Cardiac septum (tissue), 1 donor: ENCODE results near the gene CTTN. TPM values are rescaled to one million over a fixed set of nuclear protein-coding genes. Genes with fewer than 3 reads are reported as not detected.
A peak's percentile ranks its signal among the peaks of the same experiment; 100 is the strongest.
"Not testable (repeated sequence)": the region's sequence is repeated elsewhere in the genome, so short reads cannot be mapped to it uniquely, and the experiment has no call there.

ENCODE experiments used
- DNase-seq: peaks from one replicate; pipeline ENCODE4 v3.0.0-alpha.2; 2020; ENCODE audit warnings: low spot score
- intact Hi-C: fragments of 100-400 bp; cut with DNase I; formaldehyde crosslinking; loops from one replicate; pipeline ENCODE4 v1.14.0; 2022
- total RNA-seq: library from RNA; stranded (reverse); fragmentation: NEBNext Ultra II Directional; extraction: Animal tissue kit (Norgen Biotek cat#: 25700); gene quantifications from one replicate; pipeline ENCODE4 v1.2.1, GENCODE V29; 2021
- donor health status: DM: no; HTN: no; CAD: no.

CTTN gene
- total RNA-seq, 1 donor from 2014 or later = 171 TPM

DNA sequence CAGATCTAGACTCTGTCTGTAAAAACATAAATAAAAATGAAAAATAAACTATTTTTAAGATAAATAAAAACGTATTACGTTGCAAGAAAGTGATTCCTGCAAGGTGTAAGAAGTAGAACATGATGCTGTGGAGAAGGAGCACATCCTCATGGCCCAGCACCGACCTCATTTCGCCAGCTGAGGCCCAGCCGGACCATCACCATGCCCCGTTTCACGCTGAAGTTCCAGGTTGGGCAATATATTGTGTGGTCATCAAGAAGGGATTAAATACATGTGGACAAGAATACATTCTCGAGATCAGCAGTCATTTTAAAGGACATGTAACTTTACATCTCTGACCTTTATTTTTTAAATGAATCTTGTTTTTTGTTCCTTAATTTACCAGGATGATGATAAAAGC, 20.7 kb upstream of the CTTN start:
- intact Hi-C loops = no loop called here
- DNase-seq = no peak

DNA sequence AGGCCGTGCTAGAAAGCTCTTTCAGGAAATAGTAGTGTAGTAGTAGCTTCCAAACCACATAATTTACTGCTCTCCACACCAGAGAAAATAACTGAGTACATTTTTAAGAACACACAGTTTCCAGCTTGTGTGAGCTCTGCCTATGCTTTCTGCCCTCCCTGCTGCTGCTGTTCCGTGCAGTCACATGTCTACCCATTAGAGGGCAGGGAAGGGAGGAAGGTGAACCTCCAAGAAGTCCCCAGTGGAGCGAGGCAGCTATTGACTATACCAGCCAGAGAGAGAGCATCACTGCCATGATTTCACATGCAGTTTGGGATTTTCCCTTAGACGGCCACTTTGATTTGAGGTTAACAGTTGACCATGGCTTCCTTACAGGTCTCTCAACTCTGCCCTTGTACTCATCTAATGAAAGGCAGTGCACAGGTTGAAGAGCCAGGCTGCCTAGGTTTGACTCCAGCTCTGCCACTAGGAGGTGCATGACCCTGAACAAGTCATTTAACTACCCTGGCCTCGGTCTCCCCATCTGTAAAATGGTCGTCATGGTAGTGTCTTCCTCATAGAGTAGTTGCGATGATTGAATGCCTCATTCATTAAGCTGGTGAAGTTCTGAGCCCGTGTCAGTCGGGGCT, 19.7 kb upstream of the CTTN start:
- no peak for DNase-seq
- intact Hi-C loops = no loop called here

GRCh38 chr11:70381350-70381749, 17.0 kb upstream of the CTTN start:
- intact Hi-C loops = no loop called here

DNA sequence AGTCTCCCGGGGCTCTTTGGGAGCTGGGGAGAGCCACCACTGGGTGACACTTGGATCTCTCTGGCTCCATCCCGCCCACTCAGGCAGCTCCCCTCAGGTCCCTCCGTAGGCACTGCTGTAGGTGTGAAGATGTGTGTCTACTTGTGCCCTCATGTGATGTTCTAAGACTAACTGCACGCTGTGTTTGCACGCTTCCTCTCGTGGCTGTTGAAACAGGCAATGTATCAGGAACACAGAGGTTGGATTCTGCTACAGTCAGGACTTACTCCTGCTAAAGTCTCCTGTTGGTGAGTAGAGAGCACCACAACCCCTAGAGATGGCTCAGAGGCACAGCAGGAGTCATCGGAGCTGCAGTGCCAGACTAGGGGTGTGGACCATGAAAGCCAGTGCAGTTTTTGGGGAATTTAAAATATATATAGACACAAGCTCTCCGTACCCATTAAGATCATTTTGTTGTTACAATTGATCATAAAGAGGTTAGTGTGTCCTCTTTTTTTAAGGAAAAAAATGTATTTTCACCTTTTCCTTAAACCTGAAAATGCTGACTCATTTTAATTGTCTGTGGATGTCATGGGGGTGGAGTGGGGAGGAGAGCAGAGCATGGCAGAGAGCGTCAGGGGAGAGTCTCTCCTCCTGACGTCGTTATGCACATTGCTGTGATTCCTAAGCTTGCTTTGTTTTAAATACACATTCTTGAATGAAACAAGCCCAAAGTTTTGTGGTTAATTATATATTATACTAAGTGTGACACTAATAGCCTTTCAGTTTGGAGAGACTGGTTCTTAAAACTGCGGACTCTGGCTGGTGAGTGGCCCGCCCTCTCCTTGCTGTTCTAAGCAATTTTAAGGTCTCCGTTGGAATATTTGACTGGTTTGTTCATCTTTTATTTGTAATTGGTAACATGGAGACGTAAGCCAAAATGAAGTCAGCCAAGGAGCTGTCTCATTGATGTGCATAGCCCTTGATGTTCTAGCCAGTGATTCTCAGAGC, 16.2 kb upstream of the CTTN start:
- intact Hi-C loops = no loop called here
- DNase-seq = no peak

More at GRCh38 chr11:70381350-70381749, 17.0 kb upstream of the CTTN start:
- no peak for DNase-seq

DNA sequence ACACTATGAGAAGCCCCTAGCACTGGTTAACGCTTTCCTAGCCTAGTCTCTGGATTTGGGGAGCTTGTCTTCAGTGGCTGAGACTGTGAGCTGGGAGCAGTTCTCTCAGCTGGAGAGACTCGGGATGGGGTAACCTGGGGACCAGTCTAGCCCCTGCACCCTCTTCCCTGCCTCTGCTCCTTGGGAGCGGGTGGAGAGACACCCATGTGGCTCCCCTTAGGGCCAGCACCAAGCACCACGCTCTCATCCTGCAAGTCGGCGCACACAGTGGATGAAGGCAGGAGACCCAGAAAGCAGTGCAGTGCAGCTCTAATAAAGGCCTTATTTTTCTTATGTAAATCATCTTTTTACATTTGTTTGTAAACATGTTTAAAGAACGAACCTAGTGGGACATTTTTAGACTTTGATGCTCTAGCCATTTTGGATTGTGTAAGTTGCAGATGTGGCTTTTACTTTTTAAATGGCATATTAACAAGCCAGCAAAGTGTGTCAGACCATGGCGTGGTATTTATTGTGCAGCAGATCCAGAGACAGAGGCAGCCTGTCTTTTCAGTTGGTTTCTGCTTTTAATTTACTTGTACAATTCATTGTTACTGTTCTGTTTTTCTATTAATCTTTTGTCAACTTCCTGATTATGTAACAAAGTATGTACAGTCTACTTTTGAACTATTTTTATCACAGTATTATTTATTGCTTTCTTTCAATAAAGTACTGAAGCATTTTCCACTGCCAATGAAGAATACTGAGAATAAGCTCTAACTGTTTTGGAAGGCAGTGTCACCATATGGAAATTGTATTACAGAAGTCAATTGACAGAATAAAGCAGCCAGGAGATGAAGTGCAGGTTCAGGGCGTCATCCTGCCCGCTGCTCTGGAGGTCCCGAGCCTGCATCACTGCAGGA, 14.4 kb upstream of the CTTN start:
- intact Hi-C loops = no loop called here
- no peak for DNase-seq

DNA sequence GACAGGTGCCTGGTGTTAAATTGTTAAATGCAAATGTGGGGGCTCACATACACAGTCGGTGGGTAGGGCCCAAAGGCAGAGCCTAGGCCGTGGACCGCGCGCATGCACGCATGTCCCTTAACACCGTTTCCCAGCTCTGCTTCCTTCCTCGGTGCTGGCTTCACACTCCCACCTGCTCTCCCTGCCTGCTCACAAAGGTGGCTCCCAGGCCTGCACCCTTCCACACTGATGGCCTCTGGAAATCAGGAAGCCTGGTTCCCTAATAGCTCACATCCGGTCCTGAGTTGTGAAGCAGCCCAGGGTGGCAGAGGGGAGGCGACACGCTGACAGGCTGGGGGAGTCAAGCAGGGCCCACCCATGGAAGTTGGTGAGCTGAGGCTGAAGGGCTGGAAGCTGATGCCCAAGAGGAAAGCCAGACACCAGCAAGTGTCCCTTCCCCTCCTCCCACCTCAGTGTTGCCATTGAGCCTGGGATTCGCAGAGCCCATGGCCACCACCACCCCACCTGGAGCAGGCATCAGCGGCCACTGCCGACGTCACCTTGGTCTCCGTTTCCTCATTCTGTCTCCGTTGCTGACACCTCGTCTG, 13.7 kb upstream of the CTTN start:
- intact Hi-C loops = no loop called here
- DNase-seq = no peak

DNA sequence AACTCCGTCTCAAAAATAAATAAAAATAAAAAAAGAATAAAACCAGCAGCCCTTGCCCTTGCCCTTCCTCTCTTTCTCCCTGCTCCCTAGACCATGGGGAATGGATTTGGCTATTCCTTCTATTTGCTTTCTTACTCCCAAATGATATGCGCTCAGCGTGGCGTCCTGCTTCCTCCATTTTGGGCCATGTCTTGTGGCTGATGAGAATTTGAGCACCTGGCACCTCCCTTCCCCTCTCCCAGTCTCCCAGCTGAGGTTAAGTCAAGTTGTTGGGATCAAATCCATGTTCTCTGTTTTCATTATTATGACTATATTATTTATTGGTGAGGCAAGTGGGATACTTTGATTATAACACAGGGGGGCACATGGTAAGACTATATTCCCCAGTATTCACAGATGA, 10.8 kb upstream of the CTTN start:
- no peak for DNase-seq
- intact Hi-C loops = no loop called here

GRCh38 chr11:70389201-70389600, 9.1 kb upstream of the CTTN start:
- intact Hi-C loops = no loop called here
- no peak for DNase-seq

DNA sequence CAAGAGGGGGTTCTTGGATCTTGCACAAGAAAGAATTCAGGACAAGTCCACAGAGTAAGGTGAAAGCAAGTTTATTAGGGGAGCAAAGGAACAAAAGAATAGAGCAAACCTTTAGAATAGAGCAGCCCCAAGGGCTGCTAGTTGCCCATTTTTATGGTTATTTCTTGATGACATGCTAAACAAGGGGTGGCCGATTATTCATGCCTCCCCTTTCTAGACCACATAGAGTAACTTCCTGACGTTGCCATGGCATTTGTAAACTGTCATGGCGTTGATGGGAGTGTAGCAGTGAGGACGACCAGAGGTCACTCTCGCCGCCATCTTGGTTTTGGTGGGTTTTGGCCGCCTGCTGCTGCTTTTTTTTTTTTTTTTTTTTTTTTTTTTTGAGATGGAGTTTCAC, 7.4 kb upstream of the CTTN start:
- intact Hi-C loops, DNase-seq: not testable (repeated sequence)

GRCh38 chr11:70394211-70394950, 3.9 kb upstream of the CTTN start:
- no peak for DNase-seq
- intact Hi-C loops = no loop called here

DNA sequence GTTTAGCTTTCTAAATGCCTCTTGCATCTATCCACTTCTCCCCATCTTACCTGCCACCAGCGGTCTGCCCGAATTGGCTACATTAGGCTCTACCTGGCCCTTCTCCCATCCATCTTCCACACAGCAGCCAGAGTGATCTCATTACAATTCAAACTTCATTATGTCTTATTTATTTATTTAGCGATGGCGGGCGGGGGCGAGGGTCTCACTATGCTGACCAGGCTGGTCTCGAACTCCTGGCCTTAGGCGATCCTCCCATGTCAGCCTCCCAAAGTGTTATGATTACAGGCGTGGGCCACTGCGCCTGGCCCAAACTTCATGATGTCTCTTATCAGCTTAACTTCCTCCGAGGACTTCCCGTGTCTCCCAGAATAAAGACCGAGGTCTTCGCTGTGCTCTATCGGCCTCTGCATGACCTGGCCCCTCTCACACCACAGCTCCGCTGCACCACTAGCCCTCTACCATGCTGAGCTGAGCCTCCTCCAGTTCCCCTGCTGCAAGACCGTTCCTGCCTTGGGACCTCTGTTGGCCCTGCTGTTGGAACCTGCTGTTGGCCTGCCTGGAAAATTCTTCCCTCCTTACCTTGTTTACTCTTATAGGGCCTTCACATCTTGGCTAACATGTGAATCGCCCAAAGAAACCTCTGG, 870 bp upstream of the CTTN start:
- intact Hi-C loops = loop anchor here (5.0 kb wide), 1 partner anchor 125 kb away; the partner anchor contains the start of gene PPFIA1
- DNase-seq = no peak

- intact Hi-C loops = loop anchor here (5.0 kb wide), 1 partner anchor 127 kb away; the partner anchor contains the start of gene PPFIA1
- no peak for DNase-seq
Measured at GRCh38 chr11:70398834-70399680, 728 bp downstream of the CTTN start.

DNA sequence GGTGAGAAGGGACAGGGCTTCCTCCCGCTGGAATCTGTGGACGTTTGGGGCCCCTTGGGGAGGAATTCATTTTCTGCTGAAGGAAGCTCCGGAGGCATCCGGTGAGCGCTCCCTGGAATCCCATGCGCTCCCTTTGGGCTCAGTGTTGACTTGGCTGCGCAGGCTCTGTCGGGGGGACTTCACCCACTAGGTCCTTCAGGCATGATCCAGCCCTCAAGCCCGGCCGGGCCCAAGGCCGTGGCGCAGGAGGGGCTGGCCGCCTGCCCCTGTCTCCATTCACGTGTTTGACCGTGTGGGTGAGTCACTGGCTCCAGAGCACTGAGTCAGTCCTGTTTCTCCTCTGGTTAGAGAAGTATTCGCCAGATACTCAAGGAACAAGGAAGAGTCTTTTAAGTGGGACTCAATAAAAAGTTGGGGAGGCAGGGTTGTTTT, 1.4 kb downstream of the CTTN start:
- DNase-seq = peak; percentile 89
- intact Hi-C loops = loop anchor here (5.0 kb wide), 1 partner anchor 127 kb away; the partner anchor contains the start of gene PPFIA1

GRCh38 chr11:70400643-70401042, 2.3 kb downstream of the CTTN start:
- intact Hi-C loops = no loop called here
- no peak for DNase-seq

DNA sequence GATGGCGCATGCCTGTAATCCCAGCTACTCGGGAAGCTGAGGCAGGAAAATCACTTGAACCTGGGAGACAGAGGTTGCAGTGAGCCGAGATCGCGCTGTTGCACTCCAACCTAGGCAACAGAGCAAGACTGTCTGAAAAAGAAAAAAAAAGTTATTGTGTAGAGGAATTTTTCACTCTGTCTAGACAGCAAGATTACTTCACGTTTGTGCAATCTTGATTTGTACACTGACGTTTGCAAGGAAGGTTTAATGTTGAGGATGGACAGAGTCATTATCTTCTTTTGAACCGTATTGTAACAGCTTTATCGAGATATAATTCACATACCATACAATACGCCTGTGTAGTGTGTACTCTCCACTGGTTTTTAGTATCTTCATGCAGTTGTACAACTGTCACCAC, 3.7 kb downstream of the CTTN start:
- no peak for DNase-seq
- intact Hi-C loops = no loop called here

GRCh38 chr11:70402685-70403084, 4.4 kb downstream of the CTTN start:
- intact Hi-C loops = no loop called here

DNA sequence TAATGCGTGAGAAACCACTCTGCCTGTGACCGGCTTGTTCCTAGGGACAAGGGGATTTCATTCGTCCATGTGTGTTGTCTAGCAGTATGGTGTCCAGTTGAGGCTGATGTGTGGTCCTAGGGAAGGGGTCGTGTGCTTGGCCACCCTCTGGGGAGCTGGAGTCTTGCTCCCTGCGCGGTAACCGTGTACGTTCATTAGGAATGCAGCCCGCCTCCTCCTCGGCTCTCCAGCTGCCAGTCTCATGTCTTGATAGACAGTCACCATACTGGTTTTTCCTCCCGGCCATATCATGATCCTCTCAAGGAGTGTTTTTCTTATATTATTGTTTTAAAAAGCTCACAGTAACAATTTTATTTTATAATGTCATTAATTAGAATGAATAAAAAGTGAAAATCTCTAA, 5.9 kb downstream of the CTTN start:
- DNase-seq = no peak
- intact Hi-C loops = no loop called here

More at GRCh38 chr11:70402685-70403084, 4.4 kb downstream of the CTTN start:
- no peak for DNase-seq
